Prostate gland (tissue), 2 donors: ENCODE results near the gene OR1N1.

Experiments
- POLR2A ChIP-seq: fragments of 450-650 bp; IDR thresholded peaks from one replicate; pipeline ENCODE4 v1.6.1; 2016; ENCODE audit warnings: antibody characterized with exemption, mild to moderate bottlenecking
- TF ChIP-seq, protein P1 (sequence below), 4 experiments: fragments of 200-600 bp in 2 of 4; fragments of 450-650 bp in 2 of 4; sonication (generic) in 2 of 4; IDR thresholded peaks; 1 replicate in 3 of 4; 2 replicates in 1 of 4; pipeline ENCODE4 v1.5.1; 2016 to 2019; ENCODE audit warnings: antibody characterized with exemption in 4 of 4, mild to moderate bottlenecking in 2 of 4, moderate library complexity in 2 of 4

- TF ChIP-seq, protein P1, sequence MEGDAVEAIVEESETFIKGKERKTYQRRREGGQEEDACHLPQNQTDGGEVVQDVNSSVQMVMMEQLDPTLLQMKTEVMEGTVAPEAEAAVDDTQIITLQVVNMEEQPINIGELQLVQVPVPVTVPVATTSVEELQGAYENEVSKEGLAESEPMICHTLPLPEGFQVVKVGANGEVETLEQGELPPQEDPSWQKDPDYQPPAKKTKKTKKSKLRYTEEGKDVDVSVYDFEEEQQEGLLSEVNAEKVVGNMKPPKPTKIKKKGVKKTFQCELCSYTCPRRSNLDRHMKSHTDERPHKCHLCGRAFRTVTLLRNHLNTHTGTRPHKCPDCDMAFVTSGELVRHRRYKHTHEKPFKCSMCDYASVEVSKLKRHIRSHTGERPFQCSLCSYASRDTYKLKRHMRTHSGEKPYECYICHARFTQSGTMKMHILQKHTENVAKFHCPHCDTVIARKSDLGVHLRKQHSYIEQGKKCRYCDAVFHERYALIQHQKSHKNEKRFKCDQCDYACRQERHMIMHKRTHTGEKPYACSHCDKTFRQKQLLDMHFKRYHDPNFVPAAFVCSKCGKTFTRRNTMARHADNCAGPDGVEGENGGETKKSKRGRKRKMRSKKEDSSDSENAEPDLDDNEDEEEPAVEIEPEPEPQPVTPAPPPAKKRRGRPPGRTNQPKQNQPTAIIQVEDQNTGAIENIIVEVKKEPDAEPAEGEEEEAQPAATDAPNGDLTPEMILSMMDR (IDR thresholded peaks at IDR 0.05) = no peak
- TF ChIP-seq POLR2A = no peak
Measured at GRCh38 chr9:122526602-122527001, 491 bp downstream of the OR1N1 start.
